Measurements from ENCODE around the gene LEKR1. TPM values are rescaled to one million over a fixed set of nuclear protein-coding genes. Genes with fewer than 3 reads are reported as not detected.

The LEKR1 gene
- total RNA-seq, 5 donors from 2014 or later (not counting 1 experiment from before 2014, with no cell fraction given): 1.2 to 3.6 (median 2.8) TPM

DNA sequence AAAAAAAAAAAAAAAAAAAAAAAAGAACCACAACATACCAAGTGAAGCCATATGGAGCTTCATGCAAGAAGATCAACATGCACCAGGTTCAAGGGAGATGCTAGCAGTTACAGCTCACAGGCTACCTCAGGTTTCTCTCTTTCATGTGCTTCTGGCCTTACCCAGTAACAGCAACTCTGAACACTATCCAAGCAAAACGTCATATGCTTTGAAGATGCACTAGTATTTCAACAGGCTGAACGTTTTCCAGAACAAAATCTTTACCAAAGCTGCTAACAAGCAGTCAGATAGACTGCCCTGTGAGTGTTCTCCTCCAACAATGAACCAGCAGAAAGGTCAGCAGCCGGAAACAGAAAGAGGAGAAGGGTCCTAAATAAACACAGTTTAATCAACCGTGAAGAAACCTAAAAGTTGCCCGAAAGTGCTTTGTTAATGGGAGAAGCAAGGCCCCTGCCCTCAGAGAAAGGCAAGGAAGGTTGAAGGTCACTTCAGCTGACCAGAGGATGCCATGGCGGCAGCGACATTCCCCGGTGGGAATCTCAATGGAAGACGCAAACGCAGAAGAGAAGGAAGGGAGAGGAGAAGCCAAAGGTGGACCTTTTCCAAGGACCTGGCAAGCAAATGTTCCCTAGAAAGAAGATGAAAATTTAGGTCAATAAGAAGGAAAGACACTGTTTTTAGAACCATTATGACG, 253.7 kb downstream of the LEKR1 start:
- Histone ChIP-seq H3K9me3 (no peaks in the 10 kb centered on the region), H3K27ac (ENCODE audit: low read length) (no peak overlapping the region), H3K4me3 (ENCODE audit: control insufficient read depth in 1 of 2, extremely low read depth in 1 of 2, low read length in 1 of 2) (no peak overlapping the region), H3K36me3 (ENCODE audit: control insufficient read depth in 2 of 2, extremely low read depth in 1 of 2, insufficient read depth in 1 of 2, low read length in 1 of 2) (no peaks in the 10 kb centered on the region), H3K27me3 (replicated peaks in 1 of 2; ENCODE audit: control insufficient read depth in 2 of 2, extremely low read depth in 1 of 2, insufficient read depth in 2 of 2, low read length in 1 of 2) (peaks cover 0 to 4% of the 10 kb centered on the region in 2 experiments), H3K4me1 (ENCODE audit: control insufficient read depth in 1 of 2, extremely low read depth in 1 of 2, insufficient read depth in 2 of 2, low read length in 2 of 2) (peaks cover 0 to 16% of the 10 kb centered on the region in 2 experiments)
- no peaks in the 10 kb centered on the region for H3K9me3 Mint-ChIP-seq
- peaks cover 20 to 40% (median 33%) of the 10 kb centered on the region in 3 donors for H3K4me1 Mint-ChIP-seq
- H3K36me3 Mint-ChIP-seq: no peaks in the 10 kb centered on the region
- DNase-seq: no peak
- CTCF ChIA-PET: interaction anchor here (0.6 to 1.5 kb wide), 6 partner anchors 8 to 929 kb away, joined by 3 to 9 read pairs (median 4); no protein-coding TSS in a partner anchor
- H3K27ac Mint-ChIP-seq: peak overlapping the region; percentile 28 to 84
- H3K4me3 Mint-ChIP-seq: no peak overlapping the region
- 92% methylated on average over 8 of the region's 11 CpGs for WGBS (ENCODE audit: insufficient coverage)
- POLR2A ChIA-PET: interaction anchor here (0.6 to 0.7 kb wide), 4 partner anchors 58 to 415 kb away, joined by 3 to 4 read pairs (median 3); no protein-coding TSS in a partner anchor
- no peak for ATAC-seq (replicated peaks in 1 of 4)
- H3K27me3 Mint-ChIP-seq: peaks cover 0 to 3% of the 10 kb centered on the region in 2 donors

DNA sequence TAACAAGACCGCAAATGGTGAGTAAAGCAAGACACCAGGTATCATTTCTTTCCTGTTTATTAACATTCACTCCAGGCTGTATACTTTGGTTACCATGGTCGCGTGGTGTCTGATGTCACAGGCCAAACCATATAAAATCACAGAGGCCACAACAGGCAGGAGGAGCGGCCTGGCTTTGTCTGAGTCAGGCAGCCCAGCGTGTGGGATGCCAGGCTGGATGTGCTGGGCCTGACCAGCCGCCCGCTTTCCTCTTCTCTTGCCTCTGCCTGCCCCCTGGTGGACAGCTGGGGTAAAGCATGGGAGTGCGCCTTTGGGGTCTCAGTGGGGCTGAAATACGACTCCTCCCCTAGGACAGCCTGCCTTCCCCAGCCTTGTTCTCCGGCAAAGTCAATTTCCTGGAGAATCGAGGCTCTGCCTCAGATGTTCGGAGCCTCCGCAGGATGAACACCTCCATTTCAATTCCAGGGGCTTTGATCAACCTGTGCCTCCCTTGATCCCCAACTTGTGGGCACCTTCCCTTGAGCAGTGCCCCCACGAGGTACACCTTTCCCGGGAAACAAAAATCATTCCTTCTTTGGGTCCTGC, 255.6 kb downstream of the LEKR1 start:
- Mint-ChIP-seq H3K27me3 (no peaks in the 10 kb centered on the region), H3K36me3 (no peaks in the 10 kb centered on the region), H3K27ac (peak overlapping the region; percentile 78 to 84), H3K9me3 (no peaks in the 10 kb centered on the region), H3K4me3 (no peak overlapping the region), H3K4me1 (peaks cover 13 to 34% (median 22%) of the 10 kb centered on the region in 3 donors)
- ChIA-PET CTCF (interaction anchor here (0.6 to 2.9 kb wide), 14 partner anchors 10 to 938 kb away, joined by 3 to 15 read pairs (median 4); partner anchors contain the start of gene SSR3 (in 1 of the 2)), POLR2A (interaction anchor here in 1 of 2 donors (0.6 to 1.1 kb wide), 2 partner anchors 7 to 12 kb away, joined by 3 to 5 read pairs; no protein-coding TSS in a partner anchor)
- peak; percentile 89 to 95 (median 93) for ATAC-seq (replicated peaks in 1 of 4)
- Histone ChIP-seq H3K36me3 (ENCODE audit: control insufficient read depth in 2 of 2, extremely low read depth in 1 of 2, insufficient read depth in 1 of 2, low read length in 1 of 2) (no peaks in the 10 kb centered on the region), H3K9me3 (no peaks in the 10 kb centered on the region), H3K4me3 (ENCODE audit: control insufficient read depth in 1 of 2, extremely low read depth in 1 of 2, low read length in 1 of 2) (no peak overlapping the region), H3K27ac (ENCODE audit: low read length) (peak overlapping the region; percentile 75), H3K27me3 (replicated peaks in 1 of 2; ENCODE audit: control insufficient read depth in 2 of 2, extremely low read depth in 1 of 2, insufficient read depth in 2 of 2, low read length in 1 of 2) (peaks cover 0 to 4% of the 10 kb centered on the region in 2 experiments), H3K4me1 (ENCODE audit: control insufficient read depth in 1 of 2, extremely low read depth in 1 of 2, insufficient read depth in 2 of 2, low read length in 2 of 2) (peaks cover 0 to 16% of the 10 kb centered on the region in 2 experiments)
- WGBS (ENCODE audit: insufficient coverage): 14% methylated on average over 8 of the region's 15 CpGs
- DNase-seq: peak; percentile 54 to 89 (median 77)

DNA sequence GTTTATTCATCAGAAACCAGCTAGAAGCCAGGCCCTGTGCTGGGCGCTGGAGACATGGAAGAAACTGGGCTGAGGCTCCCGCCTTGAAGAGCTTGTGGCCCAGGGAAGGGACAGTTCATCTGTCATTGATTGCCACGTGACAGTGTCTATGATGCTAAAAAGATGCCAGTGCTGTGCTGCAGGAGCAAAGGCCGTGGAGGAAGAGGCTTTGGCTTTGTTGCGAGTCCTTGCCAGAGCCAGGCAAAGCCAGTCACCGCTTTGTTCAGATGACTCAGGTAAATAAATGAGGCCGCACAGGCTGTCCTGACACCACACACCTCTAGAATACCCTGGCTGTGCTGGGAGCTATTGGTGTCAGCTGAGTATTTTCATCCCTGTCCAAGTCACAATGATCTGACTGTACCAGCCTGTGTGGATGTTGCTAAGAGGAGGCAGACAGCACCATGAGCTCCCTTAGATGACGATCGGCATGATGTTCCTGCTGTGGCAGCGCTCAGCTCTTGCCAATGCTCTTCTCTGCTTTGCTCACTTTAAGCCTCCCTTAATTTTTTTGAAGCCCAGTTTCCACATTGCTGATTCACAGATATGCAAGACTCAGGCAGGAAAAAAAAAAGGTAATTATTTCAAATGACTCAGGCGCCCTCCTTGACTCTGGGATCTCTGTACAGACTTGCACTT, 256.3 kb downstream of the LEKR1 start:
- Histone ChIP-seq H3K9me3 (no peaks in the 10 kb centered on the region), H3K4me3 (ENCODE audit: control insufficient read depth in 1 of 2, extremely low read depth in 1 of 2, low read length in 1 of 2) (no peak overlapping the region), H3K4me1 (ENCODE audit: control insufficient read depth in 1 of 2, extremely low read depth in 1 of 2, insufficient read depth in 2 of 2, low read length in 2 of 2) (peaks cover 0 to 16% of the 10 kb centered on the region in 2 experiments), H3K27ac (ENCODE audit: low read length) (peak overlapping the region; percentile 75), H3K27me3 (replicated peaks in 1 of 2; ENCODE audit: control insufficient read depth in 2 of 2, extremely low read depth in 1 of 2, insufficient read depth in 2 of 2, low read length in 1 of 2) (peaks cover 0 to 4% of the 10 kb centered on the region in 2 experiments), H3K36me3 (ENCODE audit: control insufficient read depth in 2 of 2, extremely low read depth in 1 of 2, insufficient read depth in 1 of 2, low read length in 1 of 2) (no peaks in the 10 kb centered on the region)
- H3K27me3 Mint-ChIP-seq: no peaks in the 10 kb centered on the region
- no peak overlapping the region for H3K4me3 Mint-ChIP-seq
- no peak for DNase-seq
- ChIA-PET POLR2A (interaction anchor here in 1 of 2 donors (0.6 kb wide), 1 partner anchor 193 kb away, joined by 3 read pairs; no protein-coding TSS in a partner anchor), CTCF (interaction anchor here (0.5 to 2.9 kb wide), 16 partner anchors 9 to 1039 kb away, joined by 3 to 15 read pairs (median 3); partner anchors contain the start of gene SSR3 (in 1 of the 2))
- no peak for ATAC-seq (replicated peaks in 1 of 4)
- H3K9me3 Mint-ChIP-seq: no peaks in the 10 kb centered on the region
- H3K4me1 Mint-ChIP-seq: peaks cover 13 to 35% (median 24%) of the 10 kb centered on the region in 3 donors
- H3K36me3 Mint-ChIP-seq: no peaks in the 10 kb centered on the region
- H3K27ac Mint-ChIP-seq: peak overlapping the region; percentile 78 to 84
- WGBS (ENCODE audit: insufficient coverage): 95% methylated on average over 10 of the region's 11 CpGs

DNA sequence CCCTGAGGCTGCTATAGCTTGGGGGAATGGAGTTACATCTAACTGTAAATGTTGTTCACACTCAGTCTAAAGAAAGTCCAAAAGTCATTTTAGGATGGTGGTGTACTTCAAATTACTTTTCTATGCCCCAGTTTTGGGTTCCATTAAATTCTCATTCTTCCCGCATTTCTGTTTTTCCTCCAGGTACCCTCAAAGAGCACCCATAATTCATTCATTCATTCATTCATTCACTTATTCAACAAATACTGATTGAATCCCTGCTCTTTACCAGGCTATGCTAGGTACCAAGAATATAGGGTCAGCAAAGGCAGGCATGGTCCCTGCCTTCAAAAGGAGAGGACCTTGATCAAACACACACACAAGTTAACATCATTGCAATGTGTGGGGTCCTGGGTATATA, 257.7 kb downstream of the LEKR1 start:
- H3K9me3 ChIP-seq: no peaks in the 10 kb centered on the region
- no peaks in the 10 kb centered on the region for H3K27me3 Mint-ChIP-seq
- H3K27ac Mint-ChIP-seq: no peak overlapping the region
- H3K27me3 ChIP-seq (replicated peaks in 1 of 2; ENCODE audit: control insufficient read depth in 2 of 2, extremely low read depth in 1 of 2, insufficient read depth in 2 of 2, low read length in 1 of 2): peaks cover 0 to 4% of the 10 kb centered on the region in 2 experiments
- H3K4me1 ChIP-seq (ENCODE audit: control insufficient read depth in 1 of 2, extremely low read depth in 1 of 2, insufficient read depth in 2 of 2, low read length in 2 of 2): peaks cover 0 to 26% of the 10 kb centered on the region in 2 experiments
- no peak overlapping the region for H3K4me3 ChIP-seq (ENCODE audit: control insufficient read depth in 1 of 2, extremely low read depth in 1 of 2, low read length in 1 of 2)
- 100% methylated on average over 1 of the region's 1 CpG for WGBS (ENCODE audit: insufficient coverage)
- peaks cover 13 to 41% (median 30%) of the 10 kb centered on the region in 3 donors for H3K4me1 Mint-ChIP-seq
- ChIA-PET POLR2A (no interaction called here), CTCF (interaction anchor here (1.3 to 1.4 kb wide), 2 partner anchors 19 to 47 kb away, joined by 3 read pairs; no protein-coding TSS in a partner anchor)
- no peaks in the 10 kb centered on the region for H3K36me3 Mint-ChIP-seq
- H3K27ac ChIP-seq (ENCODE audit: low read length): no peak overlapping the region
- no peaks in the 10 kb centered on the region for H3K36me3 ChIP-seq (ENCODE audit: control insufficient read depth in 2 of 2, extremely low read depth in 1 of 2, insufficient read depth in 1 of 2, low read length in 1 of 2)
- H3K9me3 Mint-ChIP-seq: no peaks in the 10 kb centered on the region
- ATAC-seq (replicated peaks in 1 of 4) (no peak), DNase-seq (no peak)
- H3K4me3 Mint-ChIP-seq: no peak overlapping the region

DNA sequence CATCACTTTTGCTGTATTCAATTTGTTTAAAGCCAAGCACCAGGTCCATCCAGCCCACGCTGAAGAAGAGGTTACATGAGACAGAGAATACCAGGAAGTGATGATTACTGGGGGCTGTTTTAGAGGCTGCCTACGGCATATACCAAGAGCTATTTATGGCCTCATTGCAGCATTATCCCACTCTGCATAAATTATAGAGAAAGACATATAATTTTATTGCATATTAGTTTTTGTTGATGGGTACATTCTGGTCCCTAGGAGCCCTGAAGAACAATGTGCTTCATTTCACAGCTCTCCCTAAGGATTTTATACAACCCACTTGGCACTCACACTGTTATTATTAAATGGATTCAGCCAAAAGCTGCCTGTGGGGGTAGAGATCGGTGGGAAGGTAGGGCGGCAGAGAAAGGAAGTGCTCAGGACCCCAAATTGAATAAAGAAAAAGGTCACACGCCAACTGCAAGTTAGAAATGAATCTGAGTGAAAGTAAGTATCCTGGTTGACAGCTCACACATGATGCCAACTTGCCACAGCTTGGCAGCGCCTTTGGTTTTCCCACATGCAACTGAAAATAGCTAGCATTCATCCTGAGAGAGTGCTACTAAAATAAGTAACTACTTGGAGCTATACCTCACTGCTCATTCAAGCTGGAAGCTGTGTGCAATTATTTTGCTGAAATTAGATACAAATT, 260.1 kb downstream of the LEKR1 start:
- Mint-ChIP-seq H3K4me3 (no peak overlapping the region), H3K9me3 (no peaks in the 10 kb centered on the region), H3K4me1 (peaks cover 33 to 54% (median 44%) of the 10 kb centered on the region in 3 donors), H3K27me3 (no peaks in the 10 kb centered on the region), H3K27ac (no peak overlapping the region), H3K36me3 (no peaks in the 10 kb centered on the region)
- H3K36me3 ChIP-seq (ENCODE audit: control insufficient read depth in 2 of 2, extremely low read depth in 1 of 2, insufficient read depth in 1 of 2, low read length in 1 of 2): no peaks in the 10 kb centered on the region
- peaks cover 0 to 4% of the 10 kb centered on the region in 2 experiments for H3K27me3 ChIP-seq (replicated peaks in 1 of 2; ENCODE audit: control insufficient read depth in 2 of 2, extremely low read depth in 1 of 2, insufficient read depth in 2 of 2, low read length in 1 of 2)
- no peak overlapping the region for H3K4me3 ChIP-seq (ENCODE audit: control insufficient read depth in 1 of 2, extremely low read depth in 1 of 2, low read length in 1 of 2)
- ChIA-PET CTCF (interaction anchor here (0.6 to 4.2 kb wide), 12 partner anchors 9 to 542 kb away, joined by 3 to 35 read pairs (median 4); partner anchors contain the start of gene SSR3 (in 1 of the 2)), POLR2A (no interaction called here)
- 77% methylated on average over 2 of the region's 6 CpGs for WGBS (ENCODE audit: insufficient coverage)
- H3K27ac ChIP-seq (ENCODE audit: low read length): no peak overlapping the region
- H3K9me3 ChIP-seq: no peaks in the 10 kb centered on the region
- peaks cover 7 to 45% of the 10 kb centered on the region in 2 experiments for H3K4me1 ChIP-seq (ENCODE audit: control insufficient read depth in 1 of 2, extremely low read depth in 1 of 2, insufficient read depth in 2 of 2, low read length in 2 of 2)
- ATAC-seq (replicated peaks in 1 of 4) (no peak), DNase-seq (no peak)
